GM19035 (cell line): ENCODE results near the gene HMGCS2.
A peak's percentile ranks its signal among the peaks of the same experiment; 100 is the strongest.

ENCODE experiments used
- ATAC-seq: cut with Tn5 transposase; IDR thresholded peaks from one replicate; pipeline ENCODE4 v1.9.1; 2021; ENCODE audit not compliant: unreplicated experiment

Gene HMGCS2

DNA sequence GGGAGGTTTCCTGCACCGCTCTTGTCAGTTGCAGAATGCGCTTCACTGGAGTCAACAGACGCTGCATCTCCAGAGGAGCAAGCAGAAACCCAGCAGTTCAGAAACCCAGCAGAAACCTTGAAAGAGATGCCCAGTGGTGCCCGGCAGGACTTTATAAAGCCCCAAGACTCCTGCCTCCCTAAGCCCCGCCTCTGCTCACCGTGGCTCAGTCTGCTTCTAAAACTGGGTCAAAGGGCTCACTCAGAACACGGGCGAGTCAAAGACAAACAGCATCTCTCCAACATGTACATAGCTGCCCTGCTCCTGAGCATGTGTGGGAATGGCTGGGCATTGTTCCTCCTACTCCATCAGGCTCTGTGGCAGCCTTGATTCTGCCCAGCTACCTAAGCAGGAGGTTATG, at the start of gene HMGCS2:
HMGCS2 (minus strand) TSS at position 128 of the 400 bp plus-strand sequence; CDS start at position 67, 61 bp downstream.
- no peak for ATAC-seq

- no peak for ATAC-seq
Observed at GRCh38 chr1:119818181-119818580, 49.5 kb upstream of the HMGCS2 start.

- no peak for ATAC-seq
Observed at GRCh38 chr1:119816407-119816806, 47.7 kb upstream of the HMGCS2 start.

GRCh38 chr1:119815928-119816327, 47.2 kb upstream of the HMGCS2 start:
- ATAC-seq, result no peak

DNA sequence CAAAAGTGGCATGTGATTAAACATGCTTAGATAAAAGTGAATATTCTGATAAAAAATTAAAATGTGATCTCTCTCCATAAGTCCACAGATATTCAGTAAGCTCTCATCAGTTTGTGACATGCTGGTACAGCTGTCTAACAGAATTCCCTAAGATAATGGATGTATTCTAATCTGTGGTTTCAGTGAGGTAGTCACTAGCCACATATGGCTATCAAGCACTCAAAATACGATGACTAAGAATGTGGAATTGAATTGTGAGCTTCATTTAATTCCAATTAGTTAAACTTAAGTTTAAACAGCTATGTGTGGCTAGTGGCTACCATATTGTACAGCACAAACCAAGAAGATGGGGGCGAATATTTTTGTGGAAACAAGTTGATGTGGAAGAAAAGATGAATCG, 46.7 kb upstream of the HMGCS2 start:
- no peak for ATAC-seq

DNA sequence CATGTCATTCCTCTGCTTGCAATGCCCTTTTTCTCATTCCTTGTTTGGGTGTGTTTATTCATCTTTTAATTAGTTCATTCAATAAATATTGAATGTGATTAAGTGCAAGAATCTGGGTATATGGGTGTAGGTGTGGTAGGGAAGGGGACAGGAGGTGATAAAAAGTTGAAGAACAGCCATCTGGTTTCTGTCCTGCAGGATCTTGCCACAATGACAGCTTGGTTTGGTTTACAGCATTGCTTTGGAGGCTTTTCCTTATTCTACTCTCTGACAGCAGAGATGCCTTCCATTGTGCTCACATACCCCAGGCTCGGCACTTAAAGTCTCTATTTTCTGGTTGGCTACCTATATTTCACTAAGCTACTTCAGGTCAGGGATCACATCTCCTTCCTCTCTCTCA, 45.6 kb upstream of the HMGCS2 start:
- ATAC-seq, result no peak

GRCh38 chr1:119811985-119812557, 43.4 kb upstream of the HMGCS2 start:
- ATAC-seq, result no peak

DNA sequence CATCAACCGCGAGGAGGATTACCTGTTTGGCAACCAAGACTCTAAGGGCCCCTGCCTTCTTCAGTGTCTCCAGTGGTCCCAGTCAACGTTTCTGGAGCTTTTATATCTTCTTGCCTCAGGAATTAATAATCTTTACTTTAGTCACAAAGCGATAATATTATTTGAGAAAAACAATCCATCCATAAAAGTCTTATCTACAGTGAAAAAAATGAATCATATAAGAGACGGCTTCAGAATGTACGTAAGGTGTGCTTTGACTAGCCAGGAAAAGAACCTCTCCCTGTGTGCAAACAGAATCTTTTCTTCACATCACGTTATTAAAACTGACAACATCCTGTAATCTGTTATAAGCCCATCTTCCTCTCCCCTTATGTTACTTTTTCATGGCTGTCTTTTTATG, 42.7 kb upstream of the HMGCS2 start, which contains the start of gene REG4:
REG4 (minus strand) TSS at position 74 of the 400 bp plus-strand sequence. CDS start 2,691 bp downstream, outside the sequence.
- no peak for ATAC-seq

GRCh38 chr1:119808972-119809550, 40.4 kb upstream of the HMGCS2 start:
- ATAC-seq, result peak; percentile 74

- ATAC-seq, result no peak
Observed at GRCh38 chr1:119808491-119808890, 39.8 kb upstream of the HMGCS2 start.

- ATAC-seq, result no peak
Observed at GRCh38 chr1:119806489-119806888, 37.8 kb upstream of the HMGCS2 start.

DNA sequence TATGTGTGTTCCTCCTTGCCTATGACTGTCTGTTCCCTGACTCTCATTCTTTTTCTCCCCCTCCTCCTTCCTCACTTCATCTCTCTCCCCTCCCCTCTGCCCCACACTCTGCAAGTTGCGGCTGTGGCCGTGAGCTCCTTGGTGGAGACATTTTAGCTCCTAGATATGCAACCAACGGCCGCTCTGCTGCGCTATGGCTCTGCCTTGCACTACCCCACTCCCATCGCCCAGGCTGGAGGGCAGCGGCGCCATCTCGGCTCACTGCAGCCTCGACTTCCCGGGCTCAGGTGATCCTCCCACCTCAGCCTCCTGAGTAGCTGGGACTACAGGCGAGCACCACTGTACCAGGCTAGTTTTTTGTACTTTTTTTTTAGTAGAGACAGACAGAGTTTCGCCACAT, 37.0 kb upstream of the HMGCS2 start:
- ATAC-seq, result no peak

GRCh38 chr1:119805247-119805646, 36.5 kb upstream of the HMGCS2 start:
- no peak for ATAC-seq

DNA sequence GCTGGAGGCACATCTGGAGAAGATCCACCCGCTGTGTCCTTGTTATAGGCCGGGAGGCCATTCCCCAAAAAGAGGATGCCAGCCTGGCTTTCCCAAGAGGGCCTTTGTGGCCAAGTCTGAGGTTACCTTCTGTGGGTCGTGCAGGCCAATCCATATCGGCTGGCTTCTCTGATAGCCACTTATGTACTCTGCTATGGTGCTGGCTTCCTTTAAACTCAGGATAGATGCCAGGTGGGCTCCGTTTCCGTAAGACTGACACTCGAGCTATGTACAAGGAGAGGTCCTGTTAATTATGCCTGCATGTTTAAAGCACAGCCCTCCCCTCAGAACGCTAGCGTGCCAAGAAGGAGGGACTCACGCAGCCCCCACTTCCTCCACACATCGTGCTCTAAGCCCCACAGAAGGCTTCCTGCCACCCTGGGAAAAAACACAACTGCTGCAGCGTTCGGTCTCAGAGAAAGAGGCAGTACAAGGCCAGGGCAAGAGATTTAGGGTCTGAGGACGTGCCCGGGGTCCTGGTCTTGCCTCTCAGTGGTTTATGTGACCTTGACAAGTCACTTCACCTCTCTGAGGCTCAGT, 31.0 kb upstream of the HMGCS2 start:
- ATAC-seq, result no peak

DNA sequence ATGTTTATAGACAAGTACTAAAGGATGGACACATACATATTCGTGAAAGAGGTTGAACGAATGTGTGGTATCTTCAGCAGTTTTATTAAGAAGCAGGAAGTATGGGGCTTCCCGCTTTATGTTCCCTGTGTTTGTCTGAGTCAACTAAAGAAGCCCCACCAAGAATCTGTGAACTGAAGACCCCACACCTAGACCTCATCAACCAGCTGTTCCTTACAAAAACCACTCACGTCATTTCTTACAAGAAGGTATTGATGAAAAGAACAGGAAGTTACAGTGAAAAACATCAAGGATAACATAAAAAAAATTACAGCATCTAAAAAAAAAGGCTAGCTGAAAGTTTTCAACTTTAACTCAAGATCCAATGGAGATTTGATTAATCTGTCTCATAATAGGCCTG, 30.3 kb upstream of the HMGCS2 start:
- ATAC-seq, result no peak

DNA sequence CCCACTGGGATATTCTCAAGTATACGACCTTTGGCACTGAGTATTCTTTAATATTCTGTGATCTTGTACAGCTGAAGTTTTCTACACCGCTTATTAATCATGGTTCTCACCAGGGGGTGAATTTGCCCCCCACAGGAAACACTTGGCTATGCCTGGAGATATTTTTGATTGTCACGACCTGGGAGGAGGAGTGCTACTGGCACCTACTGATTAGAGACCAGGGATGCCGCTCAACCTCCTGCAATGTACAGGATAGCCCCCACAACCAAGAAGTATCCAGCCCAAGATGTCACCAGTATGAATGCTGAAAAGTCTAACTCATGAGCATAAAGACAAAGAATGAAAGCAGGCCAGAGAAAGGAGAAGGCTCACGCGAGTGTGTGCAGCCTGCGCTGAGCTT, 28.9 kb upstream of the HMGCS2 start:
- no peak for ATAC-seq

DNA sequence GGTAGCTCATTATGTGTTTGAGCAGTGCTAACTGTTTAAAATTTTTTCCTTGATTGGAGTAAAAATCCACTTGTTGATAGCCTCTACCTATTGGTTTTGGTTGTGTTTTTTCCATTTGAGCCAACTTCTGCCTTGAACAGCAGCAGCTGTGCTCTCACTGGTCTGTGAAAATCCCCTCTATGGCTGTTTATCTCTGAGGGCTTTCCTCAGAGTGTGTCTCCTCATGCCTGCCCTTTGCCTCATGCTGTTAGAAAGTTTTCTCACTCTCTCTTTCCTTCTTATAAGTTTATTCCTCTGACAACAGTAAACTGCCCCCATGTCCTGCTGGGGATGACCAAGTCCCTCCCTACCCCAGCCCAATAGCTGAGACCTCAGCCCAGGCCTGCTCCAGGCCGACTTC, 28.5 kb upstream of the HMGCS2 start:
- ATAC-seq, result no peak

DNA sequence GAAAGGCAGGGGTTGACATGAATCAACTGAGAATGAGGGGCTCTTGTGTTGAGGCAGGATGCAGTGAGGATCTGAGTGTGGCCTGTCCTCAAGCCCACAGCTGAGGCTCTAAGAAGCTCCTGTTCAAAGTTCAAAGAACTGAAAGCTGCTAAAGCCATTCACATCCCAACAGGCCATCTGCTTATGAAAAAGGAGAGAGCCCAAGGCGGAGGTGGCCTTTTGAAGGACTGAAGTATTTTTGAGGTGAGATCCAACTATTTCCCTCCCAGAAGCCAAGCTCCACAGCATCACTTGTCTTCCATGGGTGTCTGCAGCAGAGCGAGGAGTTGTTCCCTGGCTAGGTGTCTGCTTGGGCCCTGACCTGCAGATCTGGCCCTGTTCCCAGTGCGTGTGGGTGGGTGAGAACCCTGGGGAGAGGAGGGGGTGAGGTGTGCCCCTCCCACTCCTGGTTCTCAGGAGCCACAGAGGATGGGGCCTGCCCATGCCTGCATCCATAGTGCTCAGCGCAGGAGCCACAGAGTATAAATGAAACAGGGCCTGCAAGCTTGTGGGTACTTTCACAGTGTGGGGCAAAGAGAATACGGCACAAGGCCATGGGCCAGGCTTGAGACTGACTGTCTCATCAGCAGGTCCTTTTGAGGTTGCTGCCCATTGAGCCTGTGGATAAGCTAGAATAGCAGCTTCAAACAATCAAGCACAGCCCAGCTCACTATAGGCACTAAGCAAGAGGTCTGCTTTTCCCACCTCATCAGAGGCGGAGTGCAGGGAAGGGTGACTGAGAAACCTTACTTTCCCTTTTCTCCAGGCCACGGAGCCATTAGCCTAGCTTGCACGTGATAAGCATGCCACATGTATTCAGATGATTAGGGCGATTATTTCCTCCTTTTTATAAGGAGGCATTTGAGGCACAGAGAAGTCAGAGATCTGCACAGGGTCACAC, 26.8 kb upstream of the HMGCS2 start:
- no peak for ATAC-seq

- ATAC-seq, result no peak
Observed at GRCh38 chr1:119794876-119795240, 26.2 kb upstream of the HMGCS2 start.

- no peak for ATAC-seq
Observed at GRCh38 chr1:119794230-119794875, 25.6 kb upstream of the HMGCS2 start.

- no peak for ATAC-seq
Observed at GRCh38 chr1:119791377-119791776, 22.7 kb upstream of the HMGCS2 start.
